Lower leg skin (tissue), 3 donors: ENCODE measurements around the gene MAP3K3.

Experiments
- POLR2A ChIP-seq, 2 donors: fragments of 450-650 bp; IDR thresholded peaks; one replicate each; pipeline ENCODE4 v1.6.1; 2016 to 2017; ENCODE audit warnings: antibody characterized with exemption in 2 of 2, mild to moderate bottlenecking in 1 of 2, moderate library complexity in 1 of 2
- TF ChIP-seq, protein P1 (sequence below), 3 donors: fragments of 450-650 bp; IDR thresholded peaks; one replicate each; pipeline ENCODE4 v1.5.1; 2016; ENCODE audit warnings: antibody characterized with exemption in 3 of 3, mild to moderate bottlenecking in 3 of 3, moderate library complexity in 2 of 3

GRCh38 chr17:63704259-63704576 is 82.0 kb downstream of the MAP3K3 start:
- TF ChIP-seq, protein P1, sequence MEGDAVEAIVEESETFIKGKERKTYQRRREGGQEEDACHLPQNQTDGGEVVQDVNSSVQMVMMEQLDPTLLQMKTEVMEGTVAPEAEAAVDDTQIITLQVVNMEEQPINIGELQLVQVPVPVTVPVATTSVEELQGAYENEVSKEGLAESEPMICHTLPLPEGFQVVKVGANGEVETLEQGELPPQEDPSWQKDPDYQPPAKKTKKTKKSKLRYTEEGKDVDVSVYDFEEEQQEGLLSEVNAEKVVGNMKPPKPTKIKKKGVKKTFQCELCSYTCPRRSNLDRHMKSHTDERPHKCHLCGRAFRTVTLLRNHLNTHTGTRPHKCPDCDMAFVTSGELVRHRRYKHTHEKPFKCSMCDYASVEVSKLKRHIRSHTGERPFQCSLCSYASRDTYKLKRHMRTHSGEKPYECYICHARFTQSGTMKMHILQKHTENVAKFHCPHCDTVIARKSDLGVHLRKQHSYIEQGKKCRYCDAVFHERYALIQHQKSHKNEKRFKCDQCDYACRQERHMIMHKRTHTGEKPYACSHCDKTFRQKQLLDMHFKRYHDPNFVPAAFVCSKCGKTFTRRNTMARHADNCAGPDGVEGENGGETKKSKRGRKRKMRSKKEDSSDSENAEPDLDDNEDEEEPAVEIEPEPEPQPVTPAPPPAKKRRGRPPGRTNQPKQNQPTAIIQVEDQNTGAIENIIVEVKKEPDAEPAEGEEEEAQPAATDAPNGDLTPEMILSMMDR (IDR thresholded peaks at IDR 0.05): no peak
- no peak for TF ChIP-seq POLR2A (IDR thresholded peaks at IDR 0.05)
